Parathyroid adenoma (tissue), 2 donors: ENCODE results near the gene CEP44.

ENCODE experiments used
- H2AFZ ChIP-seq: fragments of 300-600 bp; sonication (generic); one replicate; pipeline ENCODE4 v1.7.0; 2017; ENCODE audit warnings: antibody characterized with exemption, mild to moderate bottlenecking
- H3K27ac ChIP-seq: fragments of 300-600 bp; sonication (generic); one replicate; pipeline ENCODE4 v1.7.0; 2017
- H3K27me3 ChIP-seq: fragments of 300-600 bp; sonication (generic); one replicate; pipeline ENCODE4 v1.7.0; 2017; ENCODE audit warnings: low read length; ENCODE audit not compliant: control insufficient read depth, insufficient read depth
- H3K36me3 ChIP-seq: fragments of 300-600 bp; sonication (generic); one replicate; pipeline ENCODE4 v1.7.0; 2017; ENCODE audit warnings: low read length; ENCODE audit not compliant: control insufficient read depth, insufficient read depth
- H3K4me1 ChIP-seq: fragments of 300-600 bp; sonication (generic); one replicate; pipeline ENCODE4 v1.7.0; 2017; ENCODE audit warnings: control low read depth
- H3K4me2 ChIP-seq: fragments of 300-600 bp; sonication (generic); one replicate; pipeline ENCODE4 v1.7.0; 2017; ENCODE audit warnings: low read length
- H3K4me3 ChIP-seq: fragments of 300-600 bp; sonication (generic); one replicate; pipeline ENCODE4 v1.7.0; 2017; ENCODE audit warnings: low read depth, low read length
- H3K79me2 ChIP-seq: fragments of 300-600 bp; sonication (generic); one replicate; pipeline ENCODE4 v1.7.0; 2017; ENCODE audit warnings: control low read depth
- H3K9ac ChIP-seq: fragments of 300-600 bp; sonication (generic); one replicate; pipeline ENCODE4 v1.7.0; 2017; ENCODE audit warnings: mild to moderate bottlenecking
- H3K9me3 ChIP-seq: fragments of 300-600 bp; sonication (generic); one replicate; pipeline ENCODE4 v1.7.0; 2017; ENCODE audit warnings: low read length; ENCODE audit not compliant: control insufficient read depth
- CTCF ChIP-seq: fragments of 300-600 bp; sonication (generic); IDR thresholded peaks from one replicate; pipeline ENCODE4 v1.7.0; 2017; ENCODE audit warnings: antibody characterized with exemption, mild to moderate bottlenecking
- donor health status: primary hyperparathyroidism.

CEP44 gene

GRCh38 chr4:174274436-174274835, 9.3 kb upstream of the CEP44 start:
- no peak for TF ChIP-seq CTCF

GRCh38 chr4:174275101-174275500, 8.6 kb upstream of the CEP44 start:
- Histone ChIP-seq H3K36me3 (no peaks in the 10 kb centered on the region), H3K4me2 (no peak overlapping the region), H3K9ac (no peak overlapping the region), H2AFZ (no peak overlapping the region), H3K27me3 (no peaks in the 10 kb centered on the region), H3K79me2 (peaks cover 7% of the 10 kb centered on the region), H3K27ac (no peak overlapping the region), H3K4me1 (no peaks in the 10 kb centered on the region), H3K9me3 (no peaks in the 10 kb centered on the region), H3K4me3 (no peak overlapping the region)
- no peak for TF ChIP-seq CTCF

More at GRCh38 chr4:174274436-174274835, 9.3 kb upstream of the CEP44 start:
- Histone ChIP-seq H3K4me2 (no peak overlapping the region), H3K79me2 (peaks cover 5% of the 10 kb centered on the region), H3K4me1 (no peaks in the 10 kb centered on the region), H3K4me3 (no peak overlapping the region), H3K36me3 (no peaks in the 10 kb centered on the region), H3K9ac (no peak overlapping the region), H3K27me3 (no peaks in the 10 kb centered on the region), H2AFZ (no peak overlapping the region), H3K27ac (no peak overlapping the region), H3K9me3 (no peaks in the 10 kb centered on the region)

GRCh38 chr4:174277433-174277832, 6.3 kb upstream of the CEP44 start:
- no peaks in the 10 kb centered on the region for H3K4me1 ChIP-seq
- no peak overlapping the region for H3K4me3 ChIP-seq
- no peak for TF ChIP-seq CTCF
- peaks cover 12% of the 10 kb centered on the region for H3K79me2 ChIP-seq
- H3K27ac ChIP-seq: no peak overlapping the region
- H3K4me2 ChIP-seq: no peak overlapping the region
- H3K9ac ChIP-seq: no peak overlapping the region
- no peaks in the 10 kb centered on the region for H3K36me3 ChIP-seq
- no peak overlapping the region for H2AFZ ChIP-seq
- H3K9me3 ChIP-seq: no peaks in the 10 kb centered on the region
- H3K27me3 ChIP-seq: no peaks in the 10 kb centered on the region

- no peaks in the 10 kb centered on the region for H3K9me3 ChIP-seq
- H2AFZ ChIP-seq: no peak overlapping the region
- H3K27ac ChIP-seq: no peak overlapping the region
- no peaks in the 10 kb centered on the region for H3K27me3 ChIP-seq
- H3K36me3 ChIP-seq: no peaks in the 10 kb centered on the region
- H3K79me2 ChIP-seq: peaks cover 10% of the 10 kb centered on the region
- no peaks in the 10 kb centered on the region for H3K4me1 ChIP-seq
- TF ChIP-seq CTCF: no peak
- H3K4me3 ChIP-seq: no peak overlapping the region
- H3K9ac ChIP-seq: no peak overlapping the region
- H3K4me2 ChIP-seq: no peak overlapping the region
Measured at GRCh38 chr4:174278467-174278866, 5.2 kb upstream of the CEP44 start.

GRCh38 chr4:174279433-174280155, 4.1 kb upstream of the CEP44 start:
- H3K79me2 ChIP-seq: peaks cover 13% of the 10 kb centered on the region
- TF ChIP-seq CTCF: no peak
- no peaks in the 10 kb centered on the region for H3K27me3 ChIP-seq
- H3K9ac ChIP-seq: no peak overlapping the region
- H2AFZ ChIP-seq: no peak overlapping the region
- H3K9me3 ChIP-seq: no peaks in the 10 kb centered on the region
- H3K27ac ChIP-seq: no peak overlapping the region
- H3K4me3 ChIP-seq: no peak overlapping the region
- no peaks in the 10 kb centered on the region for H3K4me1 ChIP-seq
- no peaks in the 10 kb centered on the region for H3K36me3 ChIP-seq
- H3K4me2 ChIP-seq: no peak overlapping the region
